ENCODE results near the gene SACM1L. TPM values are rescaled to one million over a fixed set of nuclear protein-coding genes. Genes with fewer than 3 reads are reported as not detected.
A peak's percentile ranks its signal among the peaks of the same experiment; 100 is the strongest.

SACM1L gene
- total and polyA plus RNA-seq, 2 donors (not counting 3 experiments of a cell fraction or from before 2014, with no cell fraction given), result 11.9 to 39.9 TPM

GRCh38 chr3:45640724-45641361 is 48.4 kb upstream of the SACM1L start:
- DNase-seq (ENCODE audit: low read depth, low spot score) (no peak), FAIRE-seq (peak; percentile 26)
- Histone ChIP-seq H4K20me1 (replicated peaks; ENCODE audit: control insufficient read depth, extremely low read depth, insufficient read depth, low read length) (no peaks in the 10 kb centered on the region), H3K79me2 (ENCODE audit: control insufficient read depth, insufficient read depth, low read length) (peaks cover 55% of the 10 kb centered on the region), H3K9ac (replicated peaks; ENCODE audit: extremely low read depth, insufficient read depth, low read length) (no peak overlapping the region), H3K27ac (ENCODE audit: insufficient read depth, low read depth, low read length) (peak overlapping the region; percentile 20), H3K4me1 (ENCODE audit: control insufficient read depth, extremely low read depth, insufficient read depth, low read length) (peaks cover 55% of the 10 kb centered on the region), H2AFZ (ENCODE audit: low read depth, low read length) (no peak overlapping the region), H3K36me3 (ENCODE audit: control insufficient read depth in 2 of 2, extremely low read depth in 1 of 2, insufficient read depth in 2 of 2, low read length in 2 of 2) (peaks cover 0 to 8% of the 10 kb centered on the region in 2 experiments), H3K4me2 (ENCODE audit: insufficient read depth, low read length) (no peak overlapping the region), H3K4me3 (replicated peaks in 1 of 3; ENCODE audit: insufficient read depth in 1 of 3, low read depth in 1 of 3, low read length in 3 of 3) (no peak overlapping the region), H3K9me3 (replicated peaks; ENCODE audit: control insufficient read depth, insufficient read depth, low read length) (no peaks in the 10 kb centered on the region), H3K9me1 (replicated peaks; ENCODE audit: control insufficient read depth, extremely low read depth, insufficient read depth, low read length) (no peaks in the 10 kb centered on the region), H3K27me3 (ENCODE audit: control insufficient read depth in 2 of 2, insufficient read depth in 2 of 2, low read length in 2 of 2) (no peaks in the 10 kb centered on the region)
- BruUV-seq (replicated peaks), result no TSS peak
- CTCF ChIA-PET, result interaction anchor here (0.7 to 1.6 kb wide), 4 partner anchors 9 to 46 kb away, joined by 3 to 6 read pairs (median 4); partner anchors contain the start of gene LIMD1
- intact Hi-C loops (cut with micrococcal nuclease) (no loop called here), dilution Hi-C loops (cut with MboI; ENCODE audit: extremely low pct_ligation_motif_present, low sequenced_read_pairs) (no loop called here)
- POLR2A ChIA-PET, result no interaction called here
- TF ChIP-seq POLR2A (IDR thresholded peaks at IDR 0.05; ENCODE audit: low read depth, low read length) (no peak), CTCF (IDR thresholded peaks at IDR 0.05; ENCODE audit: extremely low read depth in 1 of 2, insufficient read depth in 1 of 2, low read depth in 1 of 2, low read length in 2 of 2) (no peak), JUN (IDR thresholded peaks at IDR 0.05; ENCODE audit: borderline replicate concordance, insufficient read depth, insufficient read length, low read depth) (no peak), FOS (IDR thresholded peaks at IDR 0.05; ENCODE audit: borderline replicate concordance, insufficient read depth, low read length) (no peak), EZH2 (IDR thresholded peaks at IDR 0.05; ENCODE audit: borderline replicate concordance, low read depth, low read length, severe bottlenecking) (no peak), POLR2AphosphoS5 (IDR thresholded peaks at IDR 0.05; ENCODE audit: insufficient read depth, low read depth, low read length) (no peak), GATA2 (IDR thresholded peaks at IDR 0.05; ENCODE audit: insufficient read depth, insufficient read length, low read depth, low read length) (no peak), MAX (IDR thresholded peaks at IDR 0.05; ENCODE audit: insufficient read depth, insufficient read length) (no peak), MYC (IDR thresholded peaks at IDR 0.05; ENCODE audit: low read depth, low read length) (no peak)

Data from endothelial cell of umbilical vein (primary cell).